OCI-LY7 (cell line): ENCODE measurements around the gene AFG1L. TPM values are rescaled to one million over a fixed set of nuclear protein-coding genes. Genes with fewer than 3 reads are reported as not detected.
"Not testable (repeated sequence)": the region's sequence is repeated elsewhere in the genome, so short reads cannot be mapped to it uniquely, and the experiment has no call there.

Experiments used
- BruUV-seq: library from RNA; stranded (reverse); fragments of 400-500 nt; replicated peaks from 2 replicates; lab custom pipeline; 2021; lab: Mats Ljungman, UMichigan
- CTCF ChIA-PET: fragments of 300-600 bp; sonication (Branson Sonifier 250); formaldehyde crosslinking; loops from one replicate; lab custom pipeline; 2022; ENCODE audit warnings: antibody characterized with exemption; ENCODE audit not compliant: unreplicated experiment; lab: Charles Lee
- POLR2A ChIA-PET: fragments of 300-600 bp; sonication (Branson Sonifier 250); formaldehyde crosslinking; loops from one replicate; lab custom pipeline; 2022; ENCODE audit warnings: antibody characterized with exemption; lab: Charles Lee
- DNase-seq: peaks from one replicate; pipeline ENCODE4 v3.0.0-alpha.2; 2015; ENCODE audit warnings: low spot score
- H2AFZ ChIP-seq: fragments of 200-600 bp; sonication (generic), shearing (Covaris generic); 2 replicates; pipeline ENCODE4 v1.6.1; 2014; ENCODE audit warnings: mild to moderate bottlenecking, antibody characterized with exemption, low read length, moderate library complexity
- H3K27ac ChIP-seq: fragments of 200-600 bp; sonication (generic); 2 replicates; pipeline ENCODE4 v1.5.1; 2014; ENCODE audit warnings: mixed run types, low read depth, mild to moderate bottlenecking, moderate library complexity, low read length, inconsistent platforms; ENCODE audit not compliant: poor library complexity, severe bottlenecking
- H3K36me3 ChIP-seq: fragments of 200-600 bp; sonication (generic); 2 replicates; pipeline ENCODE4 v1.6.1; 2014; ENCODE audit warnings: mild to moderate bottlenecking, antibody characterized with exemption, low read length, moderate library complexity, mixed read lengths; ENCODE audit not compliant: insufficient read depth
- H3K4me1 ChIP-seq: fragments of 200-600 bp; sonication (generic); 2 replicates; pipeline ENCODE4 v1.5.1; 2014; ENCODE audit warnings: mild to moderate bottlenecking, low read length; ENCODE audit not compliant: insufficient read depth, poor library complexity, severe bottlenecking
- H3K4me2 ChIP-seq: fragments of 200-600 bp; sonication (generic); 2 replicates; pipeline ENCODE4 v1.6.1; 2014; ENCODE audit warnings: mild to moderate bottlenecking, low read length
- H3K4me3 ChIP-seq: fragments of 200-600 bp; sonication (generic); 2 replicates; pipeline ENCODE4 v1.5.1; 2014; ENCODE audit warnings: mild to moderate bottlenecking, low read depth, low read length; ENCODE audit not compliant: poor library complexity, severe bottlenecking
- H3K79me2 ChIP-seq: fragments of 200-600 bp; sonication (generic); 2 replicates; pipeline ENCODE4 v1.6.1; 2016; ENCODE audit warnings: low read depth, mild to moderate bottlenecking, low read length, moderate library complexity, mixed read lengths; ENCODE audit not compliant: insufficient read depth
- H3K9me2 ChIP-seq: fragments of 200-600 bp; sonication (generic); 2 replicates; pipeline ENCODE4 v1.6.1; 2016; ENCODE audit warnings: mild to moderate bottlenecking, low read length, mixed read lengths; ENCODE audit not compliant: insufficient read depth
- H3K9me3 ChIP-seq: fragments of 200-600 bp; sonication (generic); 2 replicates; pipeline ENCODE4 v1.6.1; 2014; ENCODE audit warnings: mild to moderate bottlenecking, mixed run types, low read length, mixed read lengths
- H4K20me1 ChIP-seq: fragments of 200-600 bp; sonication (generic); 2 replicates; pipeline ENCODE4 v1.6.1; 2014; ENCODE audit warnings: mild to moderate bottlenecking, antibody characterized with exemption, low read length, moderate library complexity, mixed read lengths; ENCODE audit not compliant: insufficient read depth
- EZH2phosphoT487 ChIP-seq: fragments of 200-600 bp; sonication (generic); IDR thresholded peaks from 2 replicates; pipeline ENCODE4 v1.6.1; 2018; ENCODE audit warnings: low read depth, borderline replicate concordance, mild to moderate bottlenecking, mixed run types, antibody characterized with exemption, low read length, moderate library complexity, mixed read lengths
- intact Hi-C: fragments of 100-400 bp; cut with micrococcal nuclease; formaldehyde crosslinking; loops from one replicate; pipeline ENCODE4 v1.10.0; 2022; ENCODE audit not compliant: unreplicated experiment
- total RNA-seq, 2 experiments: library from RNA; depleted of rRNA in 1 of 2; stranded (reverse); fragments of >200 nt in 1 of 2; shearing (Covaris generic) in 1 of 2; gene quantifications; 2 replicates each; pipeline ENCODE4 v1.2.3, GENCODE V29; 2014 to 2022
- TF ChIP-seq, protein P1 (sequence below): fragments of 200-600 bp; sonication (generic); conservative IDR thresholded peaks from 2 replicates; pipeline ENCODE4 v1.5.1; 2014; ENCODE audit warnings: mild to moderate bottlenecking, antibody characterized with exemption, low read length, moderate library complexity, mixed read lengths

Gene AFG1L
- total RNA-seq, 2 experiments from 2014 or later: 8.9 to 9.0 TPM

DNA sequence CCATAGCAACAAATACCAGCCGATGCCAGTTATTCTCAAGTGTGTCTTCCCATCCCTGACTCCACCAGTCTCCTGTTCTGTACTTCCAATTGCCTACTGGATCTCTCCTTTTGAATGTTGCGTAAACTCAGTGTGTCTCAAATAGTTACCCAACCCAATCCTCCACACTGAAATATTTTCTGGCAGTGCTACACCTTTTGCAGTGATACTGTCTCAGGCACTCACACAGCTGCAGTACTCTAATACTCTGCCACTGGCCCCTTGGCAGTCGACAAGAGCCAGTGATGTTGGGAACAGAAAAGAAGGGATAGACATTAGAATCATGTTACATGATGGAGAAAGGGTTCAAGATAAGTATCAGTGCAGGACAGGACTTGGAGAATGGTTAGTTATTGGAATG, 234.0 kb downstream of the AFG1L start:
- Histone ChIP-seq H3K36me3 (no peaks in the 10 kb centered on the region), H4K20me1 (no peaks in the 10 kb centered on the region), H3K4me2 (no peak overlapping the region), H3K4me3 (no peak overlapping the region), H3K79me2 (no peaks in the 10 kb centered on the region), H3K9me2 (no peaks in the 10 kb centered on the region), H3K27ac (no peak overlapping the region), H3K4me1 (no peaks in the 10 kb centered on the region), H2AFZ (no peak overlapping the region), H3K9me3 (no peaks in the 10 kb centered on the region)
- ChIA-PET POLR2A (interaction anchor here (1.1 kb wide), 1 partner anchor 269 kb away, joined by 3 read pairs; no protein-coding TSS in a partner anchor), CTCF (interaction anchor here (0.6 kb wide), 1 partner anchor 27 kb away, joined by 3 read pairs; no protein-coding TSS in a partner anchor)
- DNase-seq: no peak
- BruUV-seq: no TSS peak
- intact Hi-C loops: loop anchor here (5.0 to 10.0 kb wide), 2 partner anchors 552 to 854 kb away; no protein-coding TSS in a partner anchor
- no peak for TF ChIP-seq EZH2phosphoT487
- TF ChIP-seq, protein P1, sequence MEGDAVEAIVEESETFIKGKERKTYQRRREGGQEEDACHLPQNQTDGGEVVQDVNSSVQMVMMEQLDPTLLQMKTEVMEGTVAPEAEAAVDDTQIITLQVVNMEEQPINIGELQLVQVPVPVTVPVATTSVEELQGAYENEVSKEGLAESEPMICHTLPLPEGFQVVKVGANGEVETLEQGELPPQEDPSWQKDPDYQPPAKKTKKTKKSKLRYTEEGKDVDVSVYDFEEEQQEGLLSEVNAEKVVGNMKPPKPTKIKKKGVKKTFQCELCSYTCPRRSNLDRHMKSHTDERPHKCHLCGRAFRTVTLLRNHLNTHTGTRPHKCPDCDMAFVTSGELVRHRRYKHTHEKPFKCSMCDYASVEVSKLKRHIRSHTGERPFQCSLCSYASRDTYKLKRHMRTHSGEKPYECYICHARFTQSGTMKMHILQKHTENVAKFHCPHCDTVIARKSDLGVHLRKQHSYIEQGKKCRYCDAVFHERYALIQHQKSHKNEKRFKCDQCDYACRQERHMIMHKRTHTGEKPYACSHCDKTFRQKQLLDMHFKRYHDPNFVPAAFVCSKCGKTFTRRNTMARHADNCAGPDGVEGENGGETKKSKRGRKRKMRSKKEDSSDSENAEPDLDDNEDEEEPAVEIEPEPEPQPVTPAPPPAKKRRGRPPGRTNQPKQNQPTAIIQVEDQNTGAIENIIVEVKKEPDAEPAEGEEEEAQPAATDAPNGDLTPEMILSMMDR: no peak

DNA sequence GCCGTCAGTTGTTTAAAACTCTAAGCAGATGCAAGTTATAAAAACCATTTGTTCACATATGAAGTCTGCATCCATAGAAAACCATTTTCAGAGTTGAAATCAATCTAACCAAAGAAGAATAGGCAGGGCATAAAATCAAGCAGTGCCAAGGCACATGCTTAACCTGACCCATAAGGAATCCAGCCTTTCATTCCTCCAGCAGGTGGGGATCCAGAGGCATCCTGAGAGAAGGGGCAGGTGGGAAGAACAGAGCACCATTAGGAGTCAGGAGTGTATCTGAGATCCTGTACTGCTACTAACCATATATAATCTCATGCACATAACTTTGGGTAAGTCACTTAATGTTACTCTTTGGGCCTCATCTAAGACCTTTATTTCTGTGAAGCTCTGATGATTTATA, 236.5 kb downstream of the AFG1L start:
- Histone ChIP-seq H2AFZ (no peak overlapping the region), H3K79me2 (no peaks in the 10 kb centered on the region), H3K9me2 (no peaks in the 10 kb centered on the region), H3K4me1 (no peaks in the 10 kb centered on the region), H4K20me1 (no peaks in the 10 kb centered on the region), H3K36me3 (no peaks in the 10 kb centered on the region), H3K9me3 (no peaks in the 10 kb centered on the region), H3K4me2 (no peak overlapping the region), H3K4me3 (no peak overlapping the region), H3K27ac (no peak overlapping the region)
- TF ChIP-seq, protein P1: no peak
- no peak for TF ChIP-seq EZH2phosphoT487
- no TSS peak for BruUV-seq
- ChIA-PET CTCF (no interaction called here), POLR2A (no interaction called here)
- no peak for DNase-seq
- intact Hi-C loops: no loop called here

DNA sequence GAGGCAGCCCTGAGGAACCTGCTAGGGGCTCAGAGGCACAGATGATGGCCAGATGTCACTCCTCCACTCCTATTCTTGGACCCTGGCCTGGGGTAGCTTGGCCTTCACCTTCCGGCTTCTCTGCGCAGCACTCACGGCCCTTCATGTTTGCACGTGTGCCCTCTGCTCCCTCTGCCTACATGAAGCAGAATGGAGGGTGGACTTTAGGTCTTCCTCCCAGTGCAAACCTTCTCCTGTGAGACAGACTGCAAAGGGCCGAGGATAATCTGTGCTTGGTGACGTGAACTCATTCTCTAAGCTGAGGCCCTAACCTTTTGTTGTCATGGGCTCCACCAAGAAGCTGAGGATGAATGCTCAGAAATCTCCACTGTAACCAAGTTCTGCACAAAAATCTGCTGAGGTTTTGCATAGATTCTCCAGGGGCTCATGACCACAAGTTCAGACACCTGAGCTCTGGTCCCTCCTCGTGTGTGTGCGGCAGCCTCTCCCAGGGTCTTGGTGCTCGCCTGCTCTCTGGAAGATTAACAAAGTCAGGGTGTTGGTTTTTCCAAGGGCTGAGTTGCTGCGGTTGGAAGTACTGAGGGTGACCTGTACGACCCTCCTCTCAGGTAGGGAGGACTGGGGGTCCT, 240.4 kb downstream of the AFG1L start:
- no peak for DNase-seq
- no peak overlapping the region for H3K27ac ChIP-seq

DNA sequence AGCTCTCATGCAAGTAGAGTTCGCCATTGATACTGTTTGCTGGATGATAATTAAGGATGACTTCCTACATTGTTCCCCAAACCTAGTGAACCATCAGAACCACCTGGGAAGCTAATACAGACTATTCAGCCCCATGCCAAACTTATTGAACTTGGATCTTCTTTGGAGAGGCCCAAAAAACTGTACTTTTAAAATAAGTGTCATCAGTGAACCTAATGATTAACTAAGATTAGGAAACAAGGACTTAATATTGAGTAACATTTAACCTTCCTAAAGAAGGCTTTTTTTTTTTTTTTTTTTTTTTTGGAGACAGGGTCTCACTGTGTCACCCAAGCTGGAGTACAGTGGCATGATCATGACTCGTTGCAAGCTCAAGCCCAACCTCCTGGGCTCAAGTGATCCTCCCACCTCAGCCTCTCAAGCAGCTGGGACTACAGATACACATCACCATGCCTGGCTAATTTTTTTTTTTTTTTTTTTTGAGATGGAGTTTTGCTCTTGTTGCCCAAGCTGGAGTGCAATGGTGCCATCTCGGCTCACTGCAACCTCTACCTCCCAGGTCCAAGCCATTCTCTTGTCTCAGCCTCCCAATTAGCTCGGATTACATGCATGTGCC, 241.2 kb downstream of the AFG1L start:
- DNase-seq, H3K4me2 ChIP-seq: not testable (repeated sequence)

More for the DNA sequence above, 240.4 kb downstream of the AFG1L start:
- Histone ChIP-seq H3K9me2 (no peaks in the 10 kb centered on the region), H2AFZ (no peak overlapping the region), H3K4me1 (no peaks in the 10 kb centered on the region), H3K4me2 (no peak overlapping the region), H3K36me3 (no peaks in the 10 kb centered on the region), H3K4me3 (no peak overlapping the region), H4K20me1 (no peaks in the 10 kb centered on the region), H3K9me3 (peaks cover 9% of the 10 kb centered on the region; the same call in 1 of the 2 replicates), H3K79me2 (no peaks in the 10 kb centered on the region)
- no TSS peak for BruUV-seq
- intact Hi-C loops: no loop called here
- ChIA-PET CTCF (no interaction called here), POLR2A (interaction anchor here (0.5 to 1.0 kb wide), 3 partner anchors 10 to 478 kb away, joined by 3 read pairs; no protein-coding TSS in a partner anchor)
- TF ChIP-seq, protein P1: no peak
- TF ChIP-seq EZH2phosphoT487: no peak

More for the DNA sequence above, 241.2 kb downstream of the AFG1L start:
- H3K9me2 ChIP-seq, H4K20me1 ChIP-seq, H3K4me1 ChIP-seq, H3K27ac ChIP-seq, H3K79me2 ChIP-seq, intact Hi-C loops, BruUV-seq, H2AFZ ChIP-seq, CTCF ChIA-PET, H3K36me3 ChIP-seq, H3K4me3 ChIP-seq: not testable (repeated sequence)
- H3K9me3 ChIP-seq: peaks cover 11% of the 10 kb centered on the region; the same call in 1 of the 2 replicates
- POLR2A ChIA-PET: interaction anchor here (0.5 to 1.0 kb wide), 5 partner anchors 142 to 872 kb away, joined by 3 to 4 read pairs (median 3); no protein-coding TSS in a partner anchor
